Lung (tissue), 12 donors: Measurements from ENCODE around the gene DACT2. TPM values are rescaled to one million over a fixed set of nuclear protein-coding genes. Genes with fewer than 3 reads are reported as not detected.

ENCODE experiments used
- ATAC-seq: fragments of 200-7000 bp; cut with Tn5 transposase; one replicate; pipeline ENCODE4 v1.9.1; 2020; ENCODE audit warnings: moderate number of reproducible peaks; ENCODE audit not compliant: insufficient read depth, low FRiP score
- DNase-seq, 3 donors: peaks; one replicate each; pipeline ENCODE4 v3.0.0-alpha.2; 2013 to 2017
- H3K27ac ChIP-seq, 2 donors: one replicate each; pipeline ENCODE4 v1.5.1; 2013; ENCODE audit warnings: mild to moderate bottlenecking in 2 of 2, moderate library complexity in 2 of 2, control low read depth in 1 of 2, inconsistent platforms in 1 of 2, low read depth in 1 of 2, low read length in 1 of 2
- H3K27me3 ChIP-seq, 3 donors: one replicate each; pipeline ENCODE4 v1.5.1; 2013; ENCODE audit warnings: low read length in 2 of 3; ENCODE audit not compliant: control insufficient read depth in 3 of 3, insufficient read depth in 3 of 3
- H3K36me3 ChIP-seq, 4 donors: one replicate each; pipeline ENCODE4 v1.5.1; 2013; ENCODE audit warnings: low read length in 4 of 4, mild to moderate bottlenecking in 1 of 4, moderate library complexity in 1 of 4; ENCODE audit not compliant: control insufficient read depth in 4 of 4, insufficient read depth in 4 of 4
- H3K4me1 ChIP-seq, 5 donors: one replicate each; pipeline ENCODE4 v1.5.1; 2013; ENCODE audit warnings: low read length in 5 of 5, mild to moderate bottlenecking in 2 of 5, moderate library complexity in 1 of 5; ENCODE audit not compliant: control insufficient read depth in 5 of 5, insufficient read depth in 5 of 5
- H3K4me3 ChIP-seq: one replicate; pipeline ENCODE4 v1.5.1; 2013; ENCODE audit warnings: mild to moderate bottlenecking, control low read depth, moderate library complexity
- H3K9ac ChIP-seq, 2 donors: one replicate each; pipeline ENCODE4 v1.5.1; 2013; ENCODE audit warnings: low read length in 2 of 2, control low read depth in 1 of 2; ENCODE audit not compliant: insufficient read depth in 1 of 2
- H3K9me3 ChIP-seq, 4 donors: one replicate each; pipeline ENCODE4 v1.5.1; 2013; ENCODE audit warnings: low read length in 3 of 4, mild to moderate bottlenecking in 1 of 4, moderate library complexity in 1 of 4; ENCODE audit not compliant: control insufficient read depth in 4 of 4, insufficient read depth in 3 of 4
- WGBS, 2 donors: extraction: QIAGEN DNeasy Blood & Tissue Kit; methylation state at CpG; one replicate each; pipeline ENCODE4 v1.1.7; 2013; 5-methylcytosine and 5-hydroxymethylcytosine counted together
- polyA plus RNA-seq, 2 donors: library from polyadenylated mRNA; stranded (reverse); fragments of 200-250 nt; gene quantifications; one replicate each; pipeline ENCODE4 v1.2.1, GENCODE V29; 2013
- total RNA-seq, 2 donors: library from RNA; depleted of rRNA in 1 of 2; stranded (reverse); fragments of >200 nt in 1 of 2; gene quantifications; one replicate each; pipeline ENCODE4 v1.2.1, GENCODE V29; 2014 to 2021
- TF ChIP-seq, protein P1 (sequence below): IDR thresholded peaks from 2 replicates; pipeline ENCODE4 v1.5.1; 2012; ENCODE audit warnings: mild to moderate bottlenecking; ENCODE audit errors: control extremely low read depth, extremely low read depth
- donor health status: control.
- donor health status: control.
- donor health status: Bipolar disorder and iron deficiency.
- donor health status: healthy.
- donor health status: DM: yes; HTN: yes; CAD: no.

Gene DACT2
- total and polyA plus RNA-seq, 4 donors, result 0.30 to 2.6 (median 1.7) TPM

GRCh38 chr6:168300975-168301647 lies 18.5 kb downstream of the DACT2 start:
- 79 to 88% methylated on average over 20 of the region's 20 CpGs for WGBS, 2 donors
- Histone ChIP-seq H3K27ac (no peak overlapping the region), H3K9ac (no peak overlapping the region), H3K27me3 (no peaks in the 10 kb centered on the region), H3K4me3 (no peak overlapping the region), H3K4me1 (peaks cover 0 to 10% (median 6%) of the 10 kb centered on the region in 5 donors), H3K36me3 (no peaks in the 10 kb centered on the region), H3K9me3 (no peaks in the 10 kb centered on the region)
- DNase-seq (no peak), ATAC-seq (no peak)
- TF ChIP-seq, protein P1, sequence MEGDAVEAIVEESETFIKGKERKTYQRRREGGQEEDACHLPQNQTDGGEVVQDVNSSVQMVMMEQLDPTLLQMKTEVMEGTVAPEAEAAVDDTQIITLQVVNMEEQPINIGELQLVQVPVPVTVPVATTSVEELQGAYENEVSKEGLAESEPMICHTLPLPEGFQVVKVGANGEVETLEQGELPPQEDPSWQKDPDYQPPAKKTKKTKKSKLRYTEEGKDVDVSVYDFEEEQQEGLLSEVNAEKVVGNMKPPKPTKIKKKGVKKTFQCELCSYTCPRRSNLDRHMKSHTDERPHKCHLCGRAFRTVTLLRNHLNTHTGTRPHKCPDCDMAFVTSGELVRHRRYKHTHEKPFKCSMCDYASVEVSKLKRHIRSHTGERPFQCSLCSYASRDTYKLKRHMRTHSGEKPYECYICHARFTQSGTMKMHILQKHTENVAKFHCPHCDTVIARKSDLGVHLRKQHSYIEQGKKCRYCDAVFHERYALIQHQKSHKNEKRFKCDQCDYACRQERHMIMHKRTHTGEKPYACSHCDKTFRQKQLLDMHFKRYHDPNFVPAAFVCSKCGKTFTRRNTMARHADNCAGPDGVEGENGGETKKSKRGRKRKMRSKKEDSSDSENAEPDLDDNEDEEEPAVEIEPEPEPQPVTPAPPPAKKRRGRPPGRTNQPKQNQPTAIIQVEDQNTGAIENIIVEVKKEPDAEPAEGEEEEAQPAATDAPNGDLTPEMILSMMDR, result no peak

GRCh38 chr6:168299541-168300511 lies 19.8 kb downstream of the DACT2 start:
- H3K36me3 ChIP-seq, result no peaks in the 10 kb centered on the region
- WGBS, 2 donors, result 88 to 90% methylated on average over 28 of the region's 28 CpGs
- TF ChIP-seq, protein P1, result no peak
- H3K4me3 ChIP-seq, result no peak overlapping the region
- ATAC-seq (no peak), DNase-seq (no peak)
- peaks cover 0 to 10% (median 6%) of the 10 kb centered on the region in 5 donors for H3K4me1 ChIP-seq
- H3K9ac ChIP-seq, result no peak overlapping the region
- no peaks in the 10 kb centered on the region for H3K9me3 ChIP-seq
- no peaks in the 10 kb centered on the region for H3K27me3 ChIP-seq
- H3K27ac ChIP-seq, result no peak overlapping the region

DNA sequence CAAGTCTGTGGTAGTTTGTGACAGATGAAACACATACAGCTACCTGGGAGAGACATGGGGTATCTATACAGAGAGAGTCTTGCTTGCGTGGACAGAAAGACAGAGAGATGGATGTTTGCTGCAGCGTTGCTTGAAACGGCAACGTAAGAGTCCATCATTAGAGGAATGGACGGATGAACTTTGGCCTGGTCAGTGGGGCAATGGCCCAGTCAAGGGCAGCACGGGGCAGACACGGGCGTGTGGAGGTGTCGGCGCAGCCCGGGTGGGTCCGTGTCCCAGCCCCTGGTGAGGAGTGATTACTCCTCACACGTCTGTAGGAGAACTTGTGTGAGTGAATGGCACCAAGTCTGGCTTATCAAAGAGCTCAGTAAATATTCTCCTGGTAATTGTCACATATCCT lies 21.9 kb downstream of the DACT2 start:
- H3K4me3 ChIP-seq, result no peak overlapping the region
- H3K9me3 ChIP-seq, result no peaks in the 10 kb centered on the region
- WGBS, 2 donors, result 91 to 93% methylated on average over 13 of the region's 13 CpGs
- no peaks in the 10 kb centered on the region for H3K36me3 ChIP-seq
- H3K27ac ChIP-seq, result no peak overlapping the region
- DNase-seq (no peak), ATAC-seq (no peak)
- no peak overlapping the region for H3K9ac ChIP-seq
- no peaks in the 10 kb centered on the region for H3K27me3 ChIP-seq
- TF ChIP-seq, protein P1, result no peak
- H3K4me1 ChIP-seq, result peaks cover 0 to 21% (median 5%) of the 10 kb centered on the region in 5 donors
